GM21737 (cell line): ENCODE results near the gene PPP1R12B.
"Not testable (repeated sequence)": the region's sequence is repeated elsewhere in the genome, so short reads cannot be mapped to it uniquely, and the experiment has no call there.

Source experiments
- ATAC-seq: cut with Tn5 transposase; IDR thresholded peaks from one replicate; pipeline ENCODE4 v1.9.1; 2021; ENCODE audit warnings: mild to moderate bottlenecking, moderate library complexity; ENCODE audit not compliant: unreplicated experiment

The PPP1R12B gene

DNA sequence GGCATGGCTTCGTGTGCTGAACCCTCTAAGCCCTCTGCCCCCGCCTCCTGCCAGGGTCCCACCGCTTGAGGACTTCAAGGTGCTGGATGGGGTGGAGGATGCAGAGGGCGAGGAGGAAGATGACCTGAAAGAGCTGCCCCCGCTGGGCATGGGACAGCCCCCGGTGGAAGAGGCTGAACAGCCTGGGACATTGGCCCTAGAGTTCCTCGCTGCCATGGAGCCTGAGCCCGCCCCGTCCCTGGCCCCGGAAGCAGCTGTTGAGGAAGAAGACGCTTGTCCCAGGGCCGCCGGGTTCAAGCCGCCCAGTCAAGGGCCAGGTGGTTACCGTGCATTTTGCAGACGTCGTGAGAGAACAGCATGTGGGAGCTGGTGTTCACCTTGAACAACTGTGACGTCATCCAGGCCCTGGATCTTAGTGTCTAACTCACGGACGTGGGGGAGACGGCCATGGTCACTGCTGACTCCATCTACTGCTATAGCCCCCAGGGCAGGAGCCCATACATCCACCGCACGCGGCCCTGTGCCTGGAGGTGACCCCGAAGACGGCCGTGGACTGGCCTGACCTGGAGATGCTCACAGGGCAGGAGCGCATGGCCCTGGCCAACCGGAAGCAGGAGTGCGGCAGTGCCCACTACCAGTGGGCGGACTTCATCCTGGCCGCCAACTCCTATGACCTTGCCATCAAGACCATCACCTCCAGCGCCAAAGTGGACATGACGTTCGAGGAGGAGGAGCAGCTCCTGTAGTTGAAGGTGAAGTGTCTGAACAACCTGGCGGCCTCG lies 90.1 kb downstream of the PPP1R12B start:
- ATAC-seq: no peak

DNA sequence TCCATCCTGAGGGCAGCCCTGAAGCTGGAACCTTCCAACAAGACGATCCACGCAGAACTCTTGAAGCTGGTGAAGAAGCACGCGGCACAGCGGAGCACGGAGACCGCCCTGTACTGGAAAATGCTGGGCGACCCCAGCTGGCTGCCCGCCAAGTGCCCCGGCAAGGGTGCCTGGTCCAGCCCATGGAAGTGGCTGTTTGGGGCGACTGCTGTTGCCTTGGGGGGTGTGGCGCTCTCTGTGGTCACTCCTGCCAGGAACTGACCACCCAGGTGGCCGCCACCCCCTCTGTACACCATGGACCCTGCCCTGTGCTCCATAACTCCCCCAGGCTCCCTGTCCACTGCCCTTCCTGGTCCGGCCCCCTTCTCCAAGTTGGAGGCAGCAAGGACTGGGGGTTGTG lies 90.8 kb downstream of the PPP1R12B start:
- no peak for ATAC-seq

DNA sequence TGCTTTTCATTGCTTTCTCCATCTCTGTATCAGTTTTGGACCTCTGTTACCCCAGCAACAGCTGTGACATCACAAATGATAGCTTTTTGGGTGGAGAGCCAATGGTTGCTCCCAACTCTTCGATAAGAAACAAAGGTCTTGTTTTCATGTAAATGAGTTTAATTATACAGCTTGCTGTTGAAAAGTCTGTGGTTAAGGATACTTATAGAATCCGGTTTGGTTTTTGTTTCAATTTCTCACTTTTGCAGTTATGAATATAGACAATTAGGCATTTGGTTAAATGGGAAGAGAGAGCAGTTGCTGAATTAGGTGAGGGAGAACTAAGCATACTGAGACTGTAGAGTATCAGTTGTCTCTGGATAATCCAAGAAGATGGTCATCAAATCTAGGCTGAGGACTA lies 99.6 kb downstream of the PPP1R12B start:
- not testable (repeated sequence) for ATAC-seq

DNA sequence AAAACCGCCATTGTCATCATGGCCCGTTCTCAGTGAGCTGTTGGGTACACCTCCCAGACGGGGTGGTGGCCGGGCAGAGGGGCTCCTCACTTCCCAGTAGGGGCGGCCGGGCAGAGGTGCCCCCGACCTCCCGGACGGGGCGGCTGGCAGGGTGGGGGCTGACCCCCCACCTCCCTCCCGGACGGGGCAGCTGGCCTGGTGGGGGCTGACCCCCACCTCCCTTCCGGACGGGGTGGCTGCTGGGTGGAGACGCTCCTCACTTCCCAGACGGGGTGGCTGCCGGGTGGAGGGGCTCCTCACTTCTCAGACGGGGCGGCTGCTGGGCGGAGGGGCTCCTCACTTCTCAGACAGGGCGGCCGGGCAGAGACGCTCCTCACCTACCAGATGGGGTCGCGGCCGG lies 103.1 kb downstream of the PPP1R12B start:
- ATAC-seq: not testable (repeated sequence)

DNA sequence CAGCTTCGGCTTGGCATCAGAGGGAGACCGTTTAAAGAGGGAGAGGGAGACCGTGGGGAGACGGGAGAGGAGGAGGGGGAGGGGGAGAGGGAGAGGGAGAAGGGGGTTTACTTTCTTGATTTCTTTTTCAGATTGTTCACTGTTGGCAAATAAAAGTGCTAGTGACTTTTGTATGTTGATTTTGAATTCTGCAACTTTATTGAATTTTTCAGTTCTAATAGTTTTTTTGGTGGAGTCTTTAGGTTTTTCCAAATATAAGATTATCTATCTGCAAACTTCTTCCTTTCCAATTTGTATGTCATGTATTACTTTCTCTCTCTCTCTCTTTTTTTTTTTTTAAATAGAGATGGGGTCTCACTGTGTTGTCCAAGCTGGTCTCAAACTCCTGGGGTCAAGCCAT lies 104.0 kb downstream of the PPP1R12B start:
- no peak for ATAC-seq

DNA sequence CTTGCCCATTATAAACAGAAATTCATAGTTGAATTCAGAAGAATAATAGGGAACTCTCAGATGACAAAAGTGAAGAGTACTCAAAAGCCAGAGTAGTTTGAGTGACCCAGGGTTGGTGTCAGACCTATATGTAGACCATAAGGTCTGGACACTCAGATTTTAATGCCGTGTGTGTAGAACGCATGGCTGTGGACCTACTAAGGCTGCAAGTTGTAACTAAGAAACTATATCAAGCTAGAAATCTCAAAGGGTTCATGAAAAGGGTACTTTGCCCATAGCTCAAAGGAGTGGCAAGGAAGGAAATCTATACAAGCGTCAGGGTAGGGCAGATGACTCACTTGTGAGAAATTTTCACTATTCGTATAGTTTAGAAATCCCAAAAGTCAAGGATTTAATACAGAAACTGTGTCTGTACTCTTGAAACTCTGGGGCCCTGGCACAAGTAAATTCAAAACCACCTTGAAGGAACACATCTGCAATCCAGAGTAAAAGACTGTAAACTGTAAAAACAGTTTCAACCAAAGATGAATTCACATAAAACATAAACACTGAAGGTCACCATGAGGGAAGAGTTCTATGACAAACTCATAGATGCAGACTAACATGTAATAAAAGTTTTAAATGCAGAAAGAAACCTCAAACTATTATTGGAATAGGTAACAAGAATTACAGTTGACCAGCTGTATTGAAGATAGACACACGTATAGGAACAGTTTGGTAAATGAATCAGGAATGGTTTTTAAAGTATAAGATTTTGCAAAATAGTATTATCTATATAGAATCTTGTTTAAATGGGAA lies 108.1 kb downstream of the PPP1R12B start:
- ATAC-seq: not testable (repeated sequence)

DNA sequence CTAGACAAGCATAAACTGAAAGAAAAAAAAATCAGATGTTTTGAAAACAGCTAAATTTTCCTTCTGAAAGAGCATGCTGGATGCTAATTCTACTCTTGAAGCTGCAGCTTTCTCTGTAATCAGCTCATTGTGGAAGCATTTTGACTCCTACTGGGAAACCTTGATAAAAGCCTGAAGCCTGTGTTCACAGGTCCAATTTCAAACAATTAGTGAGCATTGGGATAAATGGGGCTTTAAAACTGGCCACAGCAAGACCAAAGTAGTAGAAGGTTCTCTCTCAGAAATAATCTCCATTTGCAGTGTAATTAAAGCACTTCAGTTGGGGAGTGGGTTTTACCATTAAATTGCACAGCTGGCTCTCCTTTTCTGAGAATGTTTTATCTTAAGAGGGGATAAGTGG lies 110.2 kb downstream of the PPP1R12B start:
- not testable (repeated sequence) for ATAC-seq

DNA sequence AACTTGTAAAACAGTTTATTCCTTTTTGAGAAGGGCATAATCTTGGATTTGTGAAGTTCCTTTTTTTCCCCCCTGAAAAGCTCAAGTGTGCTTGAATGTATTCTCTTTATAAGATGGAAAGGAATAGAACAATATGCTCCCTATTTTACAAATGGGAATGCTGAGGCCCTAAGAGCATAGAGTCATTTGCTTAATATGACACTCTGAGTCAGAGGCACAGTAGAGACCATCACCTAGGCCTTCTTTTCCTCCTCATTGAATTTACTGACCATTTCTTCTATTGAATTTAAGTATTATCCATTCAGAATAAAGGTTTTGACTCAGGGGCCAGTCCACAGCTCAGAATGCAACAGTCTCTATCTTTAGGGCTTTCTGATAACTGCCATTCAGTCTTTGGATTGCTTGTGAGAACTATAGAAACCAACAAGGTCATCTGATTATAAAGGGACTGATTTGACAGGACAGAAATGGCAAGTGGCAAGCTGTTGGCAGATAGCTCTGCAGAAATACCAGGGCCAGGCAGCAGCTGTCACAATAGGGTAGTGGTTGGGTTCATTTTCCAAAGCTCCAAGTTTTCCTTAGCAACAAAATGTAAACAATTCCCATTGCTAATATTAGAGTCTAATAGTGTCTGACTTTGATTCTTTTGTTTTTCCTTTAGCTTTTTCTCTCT lies 111.1 kb downstream of the PPP1R12B start:
- not testable (repeated sequence) for ATAC-seq

DNA sequence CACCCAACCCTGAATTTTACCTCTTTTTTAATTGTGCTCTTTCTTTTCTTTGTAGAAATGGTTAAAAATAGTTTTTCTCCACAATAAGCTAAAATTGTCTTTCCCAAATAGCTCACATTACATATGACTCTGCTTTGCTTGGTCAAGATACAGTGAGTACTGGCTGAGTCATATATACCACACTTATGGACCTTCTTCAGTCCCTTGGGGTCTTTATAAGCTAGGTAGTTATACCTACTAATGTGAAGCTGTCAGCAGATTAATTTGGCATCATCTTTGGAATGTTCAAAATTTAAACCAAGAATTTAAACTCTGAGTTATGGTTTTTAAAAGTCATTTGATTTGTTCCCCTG lies 111.6 kb downstream of the PPP1R12B start:
- ATAC-seq: not testable (repeated sequence)

DNA sequence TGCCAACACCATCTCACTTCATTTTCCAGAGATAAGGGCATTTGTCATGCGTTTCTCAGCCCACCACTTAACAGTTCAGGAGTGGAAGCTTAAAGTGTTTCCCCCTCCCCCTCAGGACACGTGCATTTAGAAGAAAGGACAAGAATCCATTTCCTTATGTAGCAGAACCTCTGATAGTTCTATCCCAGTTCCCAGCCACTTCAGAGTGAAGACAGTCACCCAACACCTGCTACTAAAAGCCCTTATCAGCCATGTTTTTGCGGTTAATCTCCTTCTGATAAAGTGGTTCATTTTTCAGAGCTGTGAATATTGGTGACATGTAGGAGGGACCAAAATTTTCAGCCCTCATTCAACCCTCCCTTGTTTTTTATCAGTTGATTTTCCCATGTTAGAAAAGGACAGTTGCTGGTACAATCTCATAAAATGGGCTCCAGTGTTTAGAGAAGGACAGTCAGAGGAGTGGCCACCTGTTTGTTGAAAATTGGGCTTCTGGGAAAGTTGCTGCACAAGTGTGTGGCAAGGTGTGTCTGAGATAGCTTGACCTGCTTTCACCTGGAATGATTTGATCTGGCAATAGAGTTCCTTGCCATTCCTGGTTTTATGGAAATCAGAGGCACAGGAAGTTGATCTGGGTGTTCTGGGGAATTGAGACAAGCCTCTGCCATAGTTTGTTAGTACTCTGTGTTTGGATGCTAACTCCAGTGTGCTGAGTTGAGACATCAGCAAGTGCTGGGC lies 114.0 kb downstream of the PPP1R12B start:
- no peak for ATAC-seq

DNA sequence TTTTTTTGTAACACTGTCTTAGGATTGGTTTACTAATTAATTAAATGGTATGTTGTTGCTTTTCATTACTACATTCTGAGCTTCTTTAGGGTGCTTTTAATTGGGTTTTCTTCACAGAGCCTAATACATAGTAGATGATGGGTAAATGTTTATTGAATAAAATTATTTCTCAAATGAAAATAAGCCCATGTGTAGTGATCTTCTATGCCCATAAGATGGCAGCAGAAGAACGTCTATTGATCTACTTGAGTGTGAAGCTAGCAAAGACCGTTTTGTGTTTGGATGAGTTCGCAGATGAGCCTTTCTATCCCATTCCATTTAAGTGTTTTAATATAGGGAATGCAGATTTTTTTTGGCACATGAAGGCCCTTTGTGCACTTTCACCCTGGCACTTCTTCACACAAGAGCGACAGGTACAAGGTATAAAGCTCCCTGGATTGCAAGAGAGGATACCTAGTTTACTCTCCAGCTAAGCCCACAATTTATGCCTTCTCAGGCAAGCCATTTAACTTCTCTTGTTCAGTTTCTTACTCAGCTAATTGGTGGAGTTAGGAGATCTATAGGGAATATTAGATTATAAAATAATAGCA lies 115.7 kb downstream of the PPP1R12B start:
- not testable (repeated sequence) for ATAC-seq

DNA sequence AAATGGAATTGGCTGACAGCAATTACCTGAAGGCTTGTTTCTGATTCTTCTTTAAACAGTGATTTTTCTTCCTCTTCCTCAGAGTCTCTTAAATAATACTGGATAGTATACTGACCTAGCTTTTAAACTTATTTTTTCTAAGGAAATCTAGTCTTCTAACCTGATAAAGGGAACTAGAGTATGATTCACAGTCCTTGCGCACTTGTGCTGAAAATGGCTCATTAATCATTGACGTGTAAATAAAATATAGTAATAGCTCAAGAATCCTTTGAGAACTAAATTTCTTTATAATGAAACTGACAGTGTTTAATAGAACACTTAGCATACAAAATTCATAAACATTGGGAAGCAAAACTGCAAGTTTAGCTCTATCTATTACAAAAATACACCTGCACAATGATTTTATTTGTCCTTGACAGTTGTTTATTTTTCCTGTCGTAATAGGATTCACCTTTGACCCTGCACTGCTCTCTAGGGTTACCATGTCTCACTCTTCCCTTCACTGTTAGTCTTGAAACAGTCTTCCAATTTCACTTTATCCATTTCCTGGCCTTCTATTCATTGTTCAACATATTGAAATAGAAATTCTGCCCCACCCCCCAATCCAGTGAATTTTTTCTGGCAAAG lies 117.3 kb downstream of the PPP1R12B start:
- not testable (repeated sequence) for ATAC-seq

DNA sequence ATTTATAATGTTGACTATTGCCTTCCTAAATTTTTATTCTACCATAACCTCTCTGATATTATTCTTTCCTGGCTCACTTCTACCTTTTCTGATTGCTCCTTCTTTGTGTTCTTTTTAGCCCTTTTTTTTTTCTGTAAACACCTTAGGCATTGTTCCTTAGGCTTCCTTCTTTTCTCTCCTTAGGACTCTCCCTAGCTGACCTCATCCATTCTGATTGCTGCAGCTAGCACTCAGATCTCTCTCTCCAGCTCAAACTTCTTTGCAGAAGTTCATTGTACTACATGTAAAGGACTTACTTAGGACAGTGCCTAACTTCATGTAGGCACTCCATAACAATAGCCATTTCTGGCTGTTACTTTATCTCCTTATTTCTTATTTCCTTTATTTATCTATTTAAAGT lies 117.8 kb downstream of the PPP1R12B start:
- ATAC-seq: not testable (repeated sequence)

DNA sequence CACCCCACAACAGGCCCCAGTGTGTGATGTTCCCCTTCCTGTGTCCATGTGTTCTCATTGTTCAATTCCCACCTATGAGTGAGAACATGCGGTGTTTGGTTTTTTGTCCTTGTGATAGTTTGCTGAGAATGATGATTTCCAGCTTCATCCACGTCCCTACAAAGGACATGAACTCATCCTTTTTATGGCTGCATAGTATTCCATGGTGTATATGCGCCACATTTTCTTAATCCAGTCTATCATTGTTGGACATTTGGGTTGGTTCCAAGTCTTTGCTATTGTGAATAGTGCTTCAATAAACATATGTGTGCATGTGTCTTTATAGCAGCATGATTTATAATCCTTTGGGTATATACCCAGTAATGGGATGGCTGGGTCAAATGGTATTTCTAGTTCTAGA lies 118.9 kb downstream of the PPP1R12B start:
- ATAC-seq: not testable (repeated sequence)

DNA sequence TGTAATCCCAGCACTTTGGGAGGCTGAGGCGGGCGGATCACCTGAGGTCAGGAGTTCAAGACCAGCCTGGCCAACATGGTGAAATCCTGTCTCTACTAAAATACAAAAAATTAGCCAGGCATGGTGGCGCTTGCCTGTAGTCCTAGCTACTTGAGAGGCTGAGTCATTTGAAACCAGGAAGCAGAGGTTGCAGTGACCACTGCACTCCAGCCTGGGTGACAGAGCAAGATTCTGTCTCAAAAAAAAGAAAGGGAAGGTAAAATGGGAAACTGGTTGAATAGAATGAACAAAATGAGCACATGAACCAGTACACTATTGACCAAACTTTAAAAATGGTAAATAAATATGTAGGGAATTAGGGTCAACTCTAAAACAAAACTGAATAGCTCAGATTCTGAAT lies 120.2 kb downstream of the PPP1R12B start:
- not testable (repeated sequence) for ATAC-seq

DNA sequence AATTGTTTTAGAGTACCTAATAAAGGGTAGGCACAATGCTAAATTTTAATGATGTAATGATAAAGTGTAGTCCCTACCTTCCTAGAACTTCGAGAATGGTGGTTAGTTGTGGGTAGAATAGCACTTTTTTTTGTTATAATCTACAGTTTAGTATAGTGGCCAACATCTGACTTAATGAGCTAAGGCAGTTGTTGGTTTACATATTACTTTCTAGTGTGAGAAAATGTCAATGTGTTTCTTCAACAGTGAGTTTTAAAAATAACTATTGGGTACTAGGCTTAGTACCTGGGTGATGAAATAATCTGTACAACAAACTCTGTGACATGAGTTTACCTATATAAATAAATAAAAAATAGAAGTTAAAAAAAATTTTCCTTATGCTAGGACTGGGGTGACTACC lies 120.6 kb downstream of the PPP1R12B start:
- ATAC-seq: not testable (repeated sequence)

DNA sequence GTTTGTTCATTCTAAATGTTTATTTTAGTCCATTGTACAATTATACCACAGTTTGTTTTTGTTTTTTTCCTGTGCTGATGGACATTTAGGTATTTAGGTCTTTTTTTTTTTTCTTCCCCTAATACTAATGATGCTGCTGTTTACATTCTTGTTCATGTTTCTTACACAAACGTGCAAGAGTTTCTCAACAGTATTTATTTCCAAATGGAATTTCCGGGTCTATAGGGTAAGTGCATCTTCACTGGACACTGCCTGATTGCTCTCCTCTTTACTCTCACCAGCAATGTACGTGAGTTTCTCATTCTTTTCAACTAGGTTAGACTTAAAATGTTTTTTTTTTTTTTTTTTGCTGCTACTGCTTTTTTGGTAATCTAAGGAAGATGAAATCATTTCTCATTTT lies 122.7 kb downstream of the PPP1R12B start:
- ATAC-seq: no peak

DNA sequence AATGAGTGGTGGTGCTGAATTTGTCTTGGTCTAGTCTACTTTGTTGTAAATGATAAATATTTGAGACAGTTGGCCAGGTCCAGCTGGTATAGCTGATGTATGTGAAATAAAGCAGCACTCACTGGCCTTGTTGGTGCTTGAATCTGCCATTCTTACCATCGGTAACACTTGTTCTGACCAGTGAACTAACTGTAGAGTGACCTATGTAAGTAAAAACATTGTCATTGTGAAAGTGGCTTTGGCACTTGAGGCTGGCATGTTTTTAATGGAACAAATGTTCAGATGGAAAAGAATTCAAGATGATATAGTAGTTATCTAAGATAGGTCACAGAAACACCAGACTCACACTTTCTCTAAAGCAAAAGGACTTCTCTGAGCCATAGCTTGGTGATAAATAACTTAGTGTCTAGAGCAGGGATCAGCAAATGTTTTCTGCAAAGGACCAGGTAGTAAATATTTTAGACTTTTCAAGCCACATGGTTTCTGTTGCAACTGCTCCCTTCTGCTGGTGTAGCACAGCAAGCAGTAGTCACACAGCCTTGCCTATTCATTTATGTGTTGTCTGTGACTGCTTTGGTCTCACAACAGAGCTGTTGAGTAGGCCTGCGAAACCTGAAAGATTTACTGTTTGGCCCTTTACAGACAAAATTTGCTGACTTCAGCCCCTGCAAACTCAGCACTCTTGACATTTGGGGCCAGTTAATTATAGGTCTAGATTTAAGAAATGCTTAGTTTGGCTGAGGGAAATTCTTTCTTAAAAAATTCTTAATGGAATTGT lies 124.0 kb downstream of the PPP1R12B start:
- not testable (repeated sequence) for ATAC-seq
